GM13977 (cell line): Measurements from ENCODE around the gene PTPRQ.

Experiments used
- DNase-seq: peaks from one replicate; pipeline ENCODE4 v3.0.0; 2012; ENCODE audit warnings: low spot score
- CTCF ChIP-seq: IDR thresholded peaks from 2 replicates; pipeline ENCODE4 v1.5.1; 2012; ENCODE audit warnings: mild to moderate bottlenecking, control low read depth; ENCODE audit not compliant: insufficient read depth; ENCODE audit errors: extremely low read depth, missing control alignments
- in situ Hi-C: fragments of 300-500 bp; cut with MboI; formaldehyde crosslinking; loops from one replicate; pipeline ENCODE4 v1.12.0; 2022; ENCODE audit warnings: low sequenced_read_pairs, low pct_unique_long_range_greater_than_20kb, mixed read lengths, inconsistent platforms; ENCODE audit not compliant: unreplicated experiment

PTPRQ gene

GRCh38 chr12:80412343-80412953 lies 31.6 kb upstream of the PTPRQ start:
- peak; percentile 37 for DNase-seq
- in situ Hi-C loops, result no loop called here
- peak; percentile 68 for TF ChIP-seq CTCF

GRCh38 chr12:80413462-80413861 lies 30.6 kb upstream of the PTPRQ start:
- DNase-seq, result no peak
- peak; percentile 29 for TF ChIP-seq CTCF
- in situ Hi-C loops, result no loop called here

GRCh38 chr12:80415466-80415865 lies 28.6 kb upstream of the PTPRQ start:
- no peak for TF ChIP-seq CTCF
- no peak for DNase-seq
- in situ Hi-C loops, result no loop called here

GRCh38 chr12:80419644-80420043 lies 24.4 kb upstream of the PTPRQ start:
- in situ Hi-C loops, result no loop called here
- no peak for DNase-seq
- no peak for TF ChIP-seq CTCF

GRCh38 chr12:80420075-80420474 lies 24.0 kb upstream of the PTPRQ start:
- no peak for TF ChIP-seq CTCF
- DNase-seq, result no peak
- in situ Hi-C loops, result no loop called here

GRCh38 chr12:80422550-80422949 lies 21.5 kb upstream of the PTPRQ start:
- TF ChIP-seq CTCF, result no peak
- no peak for DNase-seq
- in situ Hi-C loops, result no loop called here
